ENCODE measurements around the gene NCAPH2.
A peak's percentile ranks its signal among the peaks of the same experiment; 100 is the strongest.

NCAPH2 gene

GRCh38 chr22:50497093-50497492, 10.9 kb upstream of the NCAPH2 start:
- no peak for DNase-seq (ENCODE audit: low read depth)
- no peak for TF ChIP-seq CTCF (conservative IDR thresholded peaks at IDR 0.05; ENCODE audit: low read depth, low read length)
- H3K4me3 ChIP-seq (ENCODE audit: low read length): no peak overlapping the region

GRCh38 chr22:50498322-50498890, 9.6 kb upstream of the NCAPH2 start:
- peak; percentile 71 for TF ChIP-seq CTCF (conservative IDR thresholded peaks at IDR 0.05; ENCODE audit: low read depth, low read length)
- no peak overlapping the region for H3K4me3 ChIP-seq (ENCODE audit: low read length)
- no peak for DNase-seq (ENCODE audit: low read depth)

DNA sequence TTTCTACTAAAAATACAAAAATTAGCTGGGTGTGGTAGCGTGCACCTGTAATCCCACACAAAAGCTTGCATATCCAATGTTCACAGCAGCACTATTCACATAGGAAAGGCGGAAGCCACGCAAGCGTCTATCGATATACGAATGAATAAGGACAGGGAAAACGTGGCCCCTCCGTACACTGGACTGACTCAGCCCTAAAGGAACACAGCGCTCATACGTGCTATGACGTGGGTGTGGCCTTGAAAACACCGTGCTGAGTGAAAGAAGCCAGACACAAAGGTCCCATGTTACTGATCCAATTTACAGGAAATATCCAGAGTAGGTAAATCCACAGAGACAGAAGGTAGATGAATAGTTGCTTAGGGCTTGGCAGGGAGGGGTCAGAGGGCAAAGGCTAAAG, 7.6 kb upstream of the NCAPH2 start:
- no peak for TF ChIP-seq CTCF (conservative IDR thresholded peaks at IDR 0.05; ENCODE audit: low read depth, low read length)
- DNase-seq (ENCODE audit: low read depth): no peak
- H3K4me3 ChIP-seq (ENCODE audit: low read length): no peak overlapping the region

DNA sequence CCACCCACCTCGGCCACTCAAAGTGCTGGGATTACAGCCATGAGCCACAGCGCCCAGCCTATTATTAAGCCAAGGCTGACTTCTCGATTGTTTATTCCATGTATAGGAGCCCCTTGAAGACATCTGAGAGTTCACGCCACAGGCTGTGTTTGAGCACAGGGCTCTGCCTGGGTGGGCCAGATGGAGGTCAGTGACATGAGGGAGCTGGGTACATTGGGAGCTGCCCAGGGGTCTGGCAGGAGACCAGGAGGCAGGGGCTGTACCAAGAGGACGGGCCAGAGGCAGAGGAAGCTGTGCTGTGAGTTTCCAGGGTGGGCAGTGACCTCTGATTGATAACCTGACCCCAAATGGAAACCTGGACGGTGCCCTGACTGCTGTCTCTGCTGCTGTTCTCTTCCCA, 5.9 kb upstream of the NCAPH2 start:
- DNase-seq (ENCODE audit: low read depth): no peak
- H3K4me3 ChIP-seq (ENCODE audit: low read length): no peak overlapping the region
- TF ChIP-seq CTCF (conservative IDR thresholded peaks at IDR 0.05; ENCODE audit: low read depth, low read length): no peak

DNA sequence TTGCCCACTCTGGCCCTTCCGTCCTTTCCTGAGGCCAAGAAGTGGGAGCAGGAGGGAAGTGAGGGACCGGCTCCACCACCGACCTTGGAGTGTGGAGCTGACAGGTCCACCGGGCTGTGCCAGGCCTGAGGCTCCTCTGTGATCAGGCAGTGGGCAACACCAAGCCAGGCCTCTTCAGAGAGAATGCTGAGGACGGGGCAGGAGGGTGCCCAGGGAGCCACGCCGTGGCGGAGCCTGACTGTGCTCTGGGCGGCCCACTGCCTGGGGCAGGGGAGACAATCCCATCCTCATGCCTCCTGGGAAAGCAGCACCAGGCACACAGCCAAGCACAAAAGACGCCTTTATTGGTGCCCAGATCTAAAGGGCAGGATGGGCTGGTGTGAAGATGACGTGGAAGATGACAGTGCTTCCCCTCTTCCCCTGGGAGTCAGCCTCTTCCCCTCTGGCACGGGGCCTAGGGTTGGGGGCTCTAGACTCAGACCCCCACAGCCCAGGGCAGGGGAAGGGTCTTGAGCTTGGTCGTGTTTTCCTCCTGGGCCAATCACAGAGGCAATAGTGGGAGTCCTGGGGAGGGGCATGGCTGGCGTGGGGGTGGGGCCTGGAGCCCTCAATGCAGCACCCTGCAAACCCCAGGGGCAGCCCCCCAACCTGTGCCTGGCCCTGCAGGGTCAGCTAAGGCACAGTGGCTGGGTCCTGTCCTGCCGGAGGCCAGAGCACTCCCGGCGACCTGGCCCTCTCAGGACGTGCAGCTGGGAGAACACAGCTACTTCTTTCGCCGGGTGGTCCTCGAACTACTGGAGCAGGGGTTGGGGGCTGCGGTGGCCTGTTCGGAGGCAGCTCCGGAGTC, 5.2 kb upstream of the NCAPH2 start:
- no peak overlapping the region for H3K4me3 ChIP-seq (ENCODE audit: low read length)

DNA sequence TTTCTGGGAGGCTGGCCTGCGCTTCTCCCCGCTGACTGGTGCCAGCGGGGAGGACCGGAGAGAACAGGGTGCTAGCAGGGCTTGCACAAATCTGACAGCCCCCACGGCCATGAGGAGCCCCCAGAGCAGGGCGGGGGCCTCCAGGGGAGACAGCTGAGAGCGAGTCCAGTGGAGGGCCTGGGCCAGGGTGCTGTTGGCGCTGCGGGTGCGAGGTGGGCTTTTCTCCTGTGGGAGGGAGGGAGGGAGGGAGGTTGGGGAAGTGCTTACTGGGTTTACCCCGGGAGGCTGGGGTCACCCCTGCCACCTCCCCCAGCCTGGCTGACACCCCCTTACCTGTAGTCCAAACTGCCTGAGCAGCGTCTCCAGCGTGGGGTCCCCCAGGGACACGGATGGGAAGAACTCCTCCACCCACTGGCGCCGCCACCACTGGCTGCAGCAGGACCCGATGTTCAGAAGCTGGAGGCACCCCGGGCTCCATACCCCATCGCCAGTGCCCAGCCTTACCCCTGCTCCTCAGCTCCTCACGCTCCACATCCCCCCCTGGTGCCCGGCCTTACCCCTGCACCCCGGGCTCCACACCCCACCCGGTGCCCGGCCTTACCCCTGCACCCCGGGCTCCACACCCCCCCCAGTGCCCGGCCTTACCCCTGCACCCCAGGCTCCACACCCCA, 4.4 kb upstream of the NCAPH2 start:
- DNase-seq (ENCODE audit: low read depth): no peak
- TF ChIP-seq CTCF (conservative IDR thresholded peaks at IDR 0.05; ENCODE audit: low read depth, low read length): no peak

More for the DNA sequence above, 5.2 kb upstream of the NCAPH2 start:
- no peak for TF ChIP-seq CTCF (conservative IDR thresholded peaks at IDR 0.05; ENCODE audit: low read depth, low read length)
- DNase-seq (ENCODE audit: low read depth): no peak

More for the DNA sequence above, 4.4 kb upstream of the NCAPH2 start:
- H3K4me3 ChIP-seq (ENCODE audit: low read length): no peak overlapping the region
